Activated B cell treated with CpG ODN at 0.5 μM for 24 hours (primary cell): ENCODE measurements around the gene SRGN. TPM values are rescaled to one million over a fixed set of nuclear protein-coding genes. Genes with fewer than 3 reads are reported as not detected.

ENCODE experiments used
- ATAC-seq: fragments of 200-7000 bp; cut with Tn5 transposase; one replicate; pipeline ENCODE4 v1.10.0; 2021; ENCODE audit warnings: low read depth, mild to moderate bottlenecking, moderate library complexity
- CTCF ChIA-PET: fragments of 350-600 bp; sonication (Branson Sonifier 250); formaldehyde crosslinking; loops from one replicate; lab custom pipeline; 2021; ENCODE audit warnings: antibody characterized with exemption; lab: Charles Lee
- POLR2A ChIA-PET: fragments of 350-600 bp; sonication (Branson Sonifier 250); formaldehyde crosslinking; loops from one replicate; lab custom pipeline; 2021; ENCODE audit warnings: antibody characterized with exemption; lab: Charles Lee
- DNase-seq: peaks from one replicate; pipeline ENCODE4 v3.0.0; 2022
- H3K27ac Mint-ChIP-seq: one replicate; pipeline ENCODE4 v1.8.0; 2020; ENCODE audit warnings: mixed read lengths
- H3K27me3 Mint-ChIP-seq: one replicate; pipeline ENCODE4 v1.8.0; 2021; ENCODE audit warnings: mixed read lengths
- H3K36me3 Mint-ChIP-seq: one replicate; pipeline ENCODE4 v1.8.0; 2021; ENCODE audit warnings: low read depth, mixed read lengths
- H3K4me1 Mint-ChIP-seq: one replicate; pipeline ENCODE4 v1.8.0; 2021; ENCODE audit warnings: mixed read lengths
- H3K4me3 Mint-ChIP-seq: one replicate; pipeline ENCODE4 v1.8.0; 2020; ENCODE audit warnings: mild to moderate bottlenecking, mixed read lengths
- H3K9me3 Mint-ChIP-seq: one replicate; pipeline ENCODE4 v1.8.0; 2020; ENCODE audit warnings: mixed read lengths
- CTCF ChIP-seq: fragments of 200-600 bp; IDR thresholded peaks from one replicate; pipeline ENCODE4 v1.8.0; 2022; ENCODE audit warnings: antibody characterized with exemption, mild to moderate bottlenecking
- intact Hi-C: fragments of 100-400 bp; cut with micrococcal nuclease; formaldehyde crosslinking; loops from one replicate; pipeline ENCODE4 v1.15.1; 2024
- total RNA-seq: library from RNA; stranded (reverse); gene quantifications from 2 replicates; pipeline ENCODE4 v1.2.3, GENCODE V29; 2022

Gene SRGN
- total RNA-seq, 1 donor from 2014 or later = 91.4 TPM

- Mint-ChIP-seq H3K27ac (no peak overlapping the region), H3K4me1 (peaks cover 2% of the 10 kb centered on the region), H3K9me3 (no peaks in the 10 kb centered on the region), H3K36me3 (peaks cover 70% of the 10 kb centered on the region), H3K27me3 (no peaks in the 10 kb centered on the region), H3K4me3 (no peak overlapping the region)
- ChIA-PET CTCF (interaction anchor here (1.0 kb wide), 1 partner anchor 97 kb away, joined by 4 read pairs; no protein-coding TSS in a partner anchor), POLR2A (interaction anchor here (0.7 kb wide), 1 partner anchor 11 kb away, joined by 3 read pairs; no protein-coding TSS in a partner anchor)
- no peak for ATAC-seq
- intact Hi-C loops = no loop called here
- no peak for DNase-seq
- TF ChIP-seq CTCF = no peak
Measured at GRCh38 chr10:69101451-69102095, 13.7 kb downstream of the SRGN start.

DNA sequence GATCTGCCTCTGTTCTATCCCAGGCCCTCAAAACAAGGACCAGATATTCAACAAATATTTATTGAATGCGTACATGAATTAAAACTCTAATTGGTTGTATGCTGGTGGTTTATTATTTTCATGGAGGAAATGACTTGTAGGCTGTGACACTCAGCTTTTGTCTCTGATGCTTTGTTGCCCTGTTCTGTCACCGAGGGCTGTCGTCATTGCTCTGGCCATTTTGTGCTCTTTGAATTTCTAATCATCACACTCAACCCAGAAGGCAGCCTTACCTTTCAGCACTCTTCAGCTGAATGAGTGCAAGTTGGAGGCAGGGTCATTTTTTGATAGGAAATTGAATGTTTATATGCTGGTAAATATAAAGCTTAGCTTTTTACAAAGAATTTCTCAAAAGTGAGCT lies 14.5 kb downstream of the SRGN start:
- DNase-seq (no peak), ATAC-seq (no peak)
- ChIA-PET POLR2A (no interaction called here), CTCF (interaction anchor here (1.0 kb wide), 1 partner anchor 97 kb away, joined by 4 read pairs; no protein-coding TSS in a partner anchor)
- intact Hi-C loops = no loop called here
- peaks cover 2% of the 10 kb centered on the region for H3K4me1 Mint-ChIP-seq
- H3K9me3 Mint-ChIP-seq = no peaks in the 10 kb centered on the region
- no peak overlapping the region for H3K27ac Mint-ChIP-seq
- H3K27me3 Mint-ChIP-seq = no peaks in the 10 kb centered on the region
- peaks cover 70% of the 10 kb centered on the region for H3K36me3 Mint-ChIP-seq
- H3K4me3 Mint-ChIP-seq = no peak overlapping the region
- no peak for TF ChIP-seq CTCF

GRCh38 chr10:69103784-69104183 lies 15.9 kb downstream of the SRGN start:
- H3K36me3 Mint-ChIP-seq = peaks cover 58% of the 10 kb centered on the region
- H3K27me3 Mint-ChIP-seq = no peaks in the 10 kb centered on the region
- H3K4me3 Mint-ChIP-seq = no peak overlapping the region
- no peak overlapping the region for H3K27ac Mint-ChIP-seq
- ATAC-seq = no peak
- ChIA-PET CTCF (interaction anchor here (1.2 kb wide), 1 partner anchor 99 kb away, joined by 4 read pairs; no protein-coding TSS in a partner anchor), POLR2A (no interaction called here)
- TF ChIP-seq CTCF = no peak
- DNase-seq = no peak
- intact Hi-C loops = no loop called here
- peaks cover 2% of the 10 kb centered on the region for H3K4me1 Mint-ChIP-seq
- H3K9me3 Mint-ChIP-seq = no peaks in the 10 kb centered on the region

DNA sequence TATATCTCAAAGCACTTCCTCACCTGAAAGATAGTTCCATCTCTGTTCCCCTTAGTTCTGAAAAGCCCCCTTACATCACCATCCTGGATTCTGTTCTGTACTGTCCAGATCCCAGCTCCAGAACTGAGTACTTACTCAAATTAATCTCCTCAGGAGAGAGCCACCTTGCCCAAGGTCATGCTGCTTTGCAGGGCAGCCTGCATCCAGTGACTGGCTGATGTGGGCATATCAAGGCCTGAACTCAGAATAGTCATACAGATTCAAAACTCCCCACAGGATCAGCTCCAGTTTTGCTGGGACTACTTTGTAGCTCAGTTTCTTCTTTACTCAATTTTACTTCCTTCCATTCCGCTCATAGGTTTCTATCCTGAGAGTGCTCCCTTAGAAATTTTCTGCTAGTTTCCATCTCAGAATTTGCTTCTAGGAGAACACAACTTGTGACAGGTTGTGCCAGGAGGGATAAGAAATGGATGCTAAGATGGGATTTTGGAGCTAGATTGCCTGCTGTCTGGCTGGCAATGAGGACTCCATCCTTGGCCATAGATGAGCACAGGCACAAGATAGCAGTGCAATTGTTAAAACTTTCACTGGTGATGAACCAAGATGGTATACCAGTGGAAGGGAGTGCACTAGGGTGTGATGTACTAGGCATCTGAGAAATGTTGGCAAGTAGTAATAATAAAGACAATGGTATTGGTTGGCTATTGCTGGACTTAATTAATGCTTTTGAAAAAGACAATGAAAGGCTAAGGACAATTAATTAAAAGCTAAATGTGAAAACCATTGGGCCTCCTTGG lies 17.3 kb downstream of the SRGN start:
- Mint-ChIP-seq H3K27ac (no peak overlapping the region), H3K4me3 (no peak overlapping the region), H3K27me3 (no peaks in the 10 kb centered on the region), H3K9me3 (no peaks in the 10 kb centered on the region), H3K4me1 (peaks cover 2% of the 10 kb centered on the region), H3K36me3 (peaks cover 45% of the 10 kb centered on the region)
- DNase-seq (no peak), ATAC-seq (no peak)
- ChIA-PET POLR2A (no interaction called here), CTCF (interaction anchor here (1.2 kb wide), 1 partner anchor 100 kb away, joined by 4 read pairs; no protein-coding TSS in a partner anchor)
- intact Hi-C loops = no loop called here
- no peak for TF ChIP-seq CTCF

DNA sequence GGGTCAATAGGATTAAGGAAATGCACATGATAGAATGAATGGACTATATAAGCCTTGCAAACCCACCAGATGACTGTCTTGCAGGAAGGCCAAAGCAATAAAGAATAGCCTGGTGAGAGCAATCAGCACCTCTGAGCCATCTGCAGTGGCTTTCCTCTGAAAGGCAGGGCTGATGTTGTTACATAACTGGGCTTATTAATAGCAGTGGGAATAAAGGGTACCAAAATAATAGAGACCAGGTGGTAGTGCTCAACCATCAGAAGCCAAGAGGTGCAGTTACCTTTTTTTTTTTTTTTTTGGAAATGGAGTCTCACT lies 19.2 kb downstream of the SRGN start:
- H3K4me1 Mint-ChIP-seq = no peaks in the 10 kb centered on the region
- CTCF ChIA-PET = no interaction called here
- H3K27me3 Mint-ChIP-seq = no peaks in the 10 kb centered on the region
- DNase-seq (no peak), ATAC-seq (no peak)
- peaks cover 30% of the 10 kb centered on the region for H3K36me3 Mint-ChIP-seq
- no peak overlapping the region for H3K27ac Mint-ChIP-seq
- TF ChIP-seq CTCF = no peak
- no peak overlapping the region for H3K4me3 Mint-ChIP-seq
- intact Hi-C loops = no loop called here
- POLR2A ChIA-PET = no interaction called here
- H3K9me3 Mint-ChIP-seq = no peaks in the 10 kb centered on the region
